Measurements from ENCODE around the gene MPG. TPM values are rescaled to one million over a fixed set of nuclear protein-coding genes. Genes with fewer than 3 reads are reported as not detected.

MPG gene
- total and polyA plus RNA-seq, 2 of the 8 experiments (the other 6 are each of a cell fraction or from before 2014, with no cell fraction given) = 37.6 to 83.7 TPM

GRCh38 chr16:97822-98221 is 19.8 kb downstream of the MPG start (continued):
- TF ChIP-seq SRF (IDR thresholded peaks at IDR 0.05; ENCODE audit: low read depth, low read length) (no peak), CBX5 (IDR thresholded peaks at IDR 0.05; ENCODE audit: low read depth, low read length) (no peak), ZNF274 (IDR thresholded peaks at IDR 0.05; ENCODE audit: borderline replicate concordance, extremely low read depth, low read length) (no peak)
- TF ChIP-seq, protein P1, sequence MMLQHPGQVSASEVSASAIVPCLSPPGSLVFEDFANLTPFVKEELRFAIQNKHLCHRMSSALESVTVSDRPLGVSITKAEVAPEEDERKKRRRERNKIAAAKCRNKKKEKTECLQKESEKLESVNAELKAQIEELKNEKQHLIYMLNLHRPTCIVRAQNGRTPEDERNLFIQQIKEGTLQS (IDR thresholded peaks at IDR 0.05; ENCODE audit: insufficient read depth, low read depth, low read length) = no peak

Data from H1 (cell line).